ENCODE results near the gene DYRK4.

DYRK4 gene

DNA sequence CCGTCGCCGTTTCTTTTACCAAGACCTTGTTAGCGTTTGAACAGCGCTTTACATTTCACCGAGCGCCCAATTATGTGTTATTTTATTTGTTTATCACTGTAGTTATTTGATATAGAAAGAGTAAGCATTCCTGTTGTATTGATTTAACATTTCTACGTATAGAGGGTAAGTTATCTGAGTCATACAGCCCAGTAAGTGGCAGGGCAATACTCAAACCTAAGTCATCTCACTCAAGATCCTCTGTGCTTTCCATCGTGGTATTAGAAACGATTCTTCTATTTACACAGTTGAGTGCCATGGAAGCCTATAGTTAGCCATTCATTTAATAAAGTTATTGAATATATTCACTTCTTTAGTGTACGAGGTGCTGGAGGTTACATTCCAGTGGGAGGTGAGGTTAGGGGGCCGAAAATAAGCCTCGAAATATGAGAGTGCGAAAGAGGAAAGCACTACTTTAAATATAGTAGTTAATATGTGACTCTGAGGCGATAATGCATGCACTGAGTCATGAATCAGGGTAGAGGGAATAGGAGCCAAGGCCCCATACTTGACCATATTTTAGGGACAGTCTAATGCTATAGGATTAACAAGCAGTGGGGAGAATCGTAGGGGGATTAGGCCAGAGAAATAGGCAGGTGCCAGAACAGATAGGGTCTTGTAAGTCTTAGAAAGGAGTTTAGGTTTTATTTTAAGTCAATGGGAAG is 22.7 kb upstream of the DYRK4 start:
- H3K4me1 ChIP-seq (ENCODE audit: control insufficient read depth in 1 of 2, insufficient read depth in 2 of 2, low read length in 2 of 2), result peaks cover 18 to 21% of the 10 kb centered on the region in 2 donors
- H3K4me3 ChIP-seq (ENCODE audit: low read depth in 1 of 2, low read length in 2 of 2), result peak overlapping the region; percentile 86 to 99
- H3K9me3 ChIP-seq (ENCODE audit: control insufficient read depth in 1 of 2, low read length in 2 of 2), result no peaks in the 10 kb centered on the region
- no peaks in the 10 kb centered on the region for H3K27me3 ChIP-seq (ENCODE audit: control insufficient read depth in 1 of 2, insufficient read depth in 2 of 2, low read length in 2 of 2)
- no peak overlapping the region for H3K27ac ChIP-seq (ENCODE audit: low read depth, low read length)
- peak overlapping the region; percentile 61 to 65 for H3K9ac ChIP-seq (ENCODE audit: low read depth in 1 of 2, low read length in 2 of 2)
- peaks cover 0 to 6% of the 10 kb centered on the region in 2 donors for H3K36me3 ChIP-seq (ENCODE audit: control insufficient read depth in 1 of 2, insufficient read depth in 2 of 2, low read length in 2 of 2)

DNA sequence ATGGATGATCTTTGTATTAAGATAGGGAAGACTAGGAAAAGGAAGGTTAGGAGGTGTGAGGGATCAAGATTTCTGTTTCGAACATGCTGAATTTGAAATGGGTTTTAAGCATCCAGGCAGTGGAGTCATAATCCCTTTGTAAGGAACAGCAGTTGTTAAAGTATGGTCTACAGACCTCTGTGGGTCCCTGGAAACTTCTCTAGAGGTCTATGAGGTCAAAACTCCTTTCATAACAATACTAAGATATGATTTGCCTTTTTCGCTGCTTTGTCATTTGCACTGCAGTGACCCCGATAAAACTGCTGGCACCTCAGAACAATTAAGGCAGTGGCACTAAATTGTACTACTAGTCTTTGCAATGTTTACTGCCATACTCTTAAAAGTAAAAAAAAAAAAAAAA is 21.8 kb upstream of the DYRK4 start:
- H3K27ac ChIP-seq (ENCODE audit: low read depth, low read length), result no peak overlapping the region
- no peaks in the 10 kb centered on the region for H3K27me3 ChIP-seq (ENCODE audit: control insufficient read depth in 1 of 2, insufficient read depth in 2 of 2, low read length in 2 of 2)
- peaks cover 0 to 1% of the 10 kb centered on the region in 2 donors for H3K36me3 ChIP-seq (ENCODE audit: control insufficient read depth in 1 of 2, insufficient read depth in 2 of 2, low read length in 2 of 2)
- H3K9ac ChIP-seq (ENCODE audit: low read depth in 1 of 2, low read length in 2 of 2), result no peak overlapping the region
- peaks cover 18 to 21% of the 10 kb centered on the region in 2 donors for H3K4me1 ChIP-seq (ENCODE audit: control insufficient read depth in 1 of 2, insufficient read depth in 2 of 2, low read length in 2 of 2)
- no peaks in the 10 kb centered on the region for H3K9me3 ChIP-seq (ENCODE audit: control insufficient read depth in 1 of 2, low read length in 2 of 2)
- H3K4me3 ChIP-seq (ENCODE audit: low read depth in 1 of 2, low read length in 2 of 2), result no peak overlapping the region

DNA sequence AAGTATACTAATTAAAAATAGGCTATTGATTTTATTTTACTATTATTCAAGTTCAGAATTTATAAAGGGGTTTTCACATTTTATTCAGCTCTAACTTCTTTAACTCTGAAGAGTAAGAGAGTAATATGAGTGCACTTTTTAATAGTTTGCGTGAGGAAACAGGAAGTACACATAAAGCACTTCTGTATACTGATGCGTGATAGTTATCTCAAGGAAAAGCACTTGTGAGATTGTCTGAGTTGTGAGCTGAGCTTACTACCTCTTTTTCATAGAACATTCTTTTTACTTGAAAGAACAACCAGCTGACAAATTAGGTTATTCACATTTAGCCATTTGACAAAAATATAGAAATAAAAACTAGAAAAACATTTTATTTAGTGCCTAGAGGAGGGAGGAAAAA is 21.4 kb upstream of the DYRK4 start:
- no peak overlapping the region for H3K9ac ChIP-seq (ENCODE audit: low read depth in 1 of 2, low read length in 2 of 2)
- H3K9me3 ChIP-seq (ENCODE audit: control insufficient read depth in 1 of 2, low read length in 2 of 2), result no peaks in the 10 kb centered on the region
- H3K27ac ChIP-seq (ENCODE audit: low read depth, low read length), result no peak overlapping the region
- peaks cover 18 to 21% of the 10 kb centered on the region in 2 donors for H3K4me1 ChIP-seq (ENCODE audit: control insufficient read depth in 1 of 2, insufficient read depth in 2 of 2, low read length in 2 of 2)
- H3K4me3 ChIP-seq (ENCODE audit: low read depth in 1 of 2, low read length in 2 of 2), result no peak overlapping the region
- H3K36me3 ChIP-seq (ENCODE audit: control insufficient read depth in 1 of 2, insufficient read depth in 2 of 2, low read length in 2 of 2), result no peaks in the 10 kb centered on the region
- no peaks in the 10 kb centered on the region for H3K27me3 ChIP-seq (ENCODE audit: control insufficient read depth in 1 of 2, insufficient read depth in 2 of 2, low read length in 2 of 2)

DNA sequence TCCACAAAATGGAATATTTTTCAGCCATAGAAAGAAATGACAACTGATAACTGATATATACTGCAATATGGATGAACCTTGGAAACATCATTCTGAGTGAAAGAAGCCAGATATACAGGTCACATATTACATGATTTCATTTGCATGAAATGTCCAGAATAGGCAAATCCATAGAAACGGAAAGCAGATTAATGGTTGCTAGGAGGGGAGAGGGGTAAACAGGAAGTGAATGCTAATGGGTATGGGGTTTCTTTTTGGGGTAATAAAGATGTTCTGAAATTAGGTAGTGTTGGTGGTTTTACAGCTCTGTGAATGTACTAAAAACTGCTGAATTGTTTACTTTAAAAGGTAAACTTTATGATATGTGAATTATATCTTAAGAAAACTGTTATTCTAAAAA is 16.8 kb upstream of the DYRK4 start:
- no peaks in the 10 kb centered on the region for H3K9me3 ChIP-seq (ENCODE audit: control insufficient read depth in 1 of 2, low read length in 2 of 2)
- H3K9ac ChIP-seq (ENCODE audit: low read depth in 1 of 2, low read length in 2 of 2), result no peak overlapping the region
- H3K4me1 ChIP-seq (ENCODE audit: control insufficient read depth in 1 of 2, insufficient read depth in 2 of 2, low read length in 2 of 2), result no peaks in the 10 kb centered on the region
- H3K36me3 ChIP-seq (ENCODE audit: control insufficient read depth in 1 of 2, insufficient read depth in 2 of 2, low read length in 2 of 2), result no peaks in the 10 kb centered on the region
- H3K27me3 ChIP-seq (ENCODE audit: control insufficient read depth in 1 of 2, insufficient read depth in 2 of 2, low read length in 2 of 2), result no peaks in the 10 kb centered on the region
- no peak overlapping the region for H3K4me3 ChIP-seq (ENCODE audit: low read depth in 1 of 2, low read length in 2 of 2)
- H3K27ac ChIP-seq (ENCODE audit: low read depth, low read length), result no peak overlapping the region

DNA sequence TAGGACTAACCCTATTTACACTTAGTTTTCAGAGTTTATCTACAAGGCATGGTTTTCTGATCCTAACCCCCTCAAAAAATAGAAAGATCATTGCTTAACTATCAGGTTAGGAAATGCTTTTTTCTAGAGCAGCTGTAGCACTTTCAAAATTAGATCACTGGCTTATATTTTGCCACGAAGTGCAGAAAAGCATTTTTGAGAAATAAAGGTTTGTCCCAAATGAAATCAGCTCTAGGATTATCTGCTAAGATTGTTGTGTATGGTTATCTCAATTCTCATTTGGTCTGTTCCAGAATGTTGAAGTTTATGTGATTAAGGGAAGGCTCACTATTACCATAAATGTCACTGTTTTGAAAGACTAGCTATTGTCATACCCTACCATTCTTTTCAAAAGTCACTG is 9.8 kb upstream of the DYRK4 start:
- Histone ChIP-seq H3K4me1 (ENCODE audit: control insufficient read depth in 1 of 2, insufficient read depth in 2 of 2, low read length in 2 of 2) (no peaks in the 10 kb centered on the region), H3K27me3 (ENCODE audit: control insufficient read depth in 1 of 2, insufficient read depth in 2 of 2, low read length in 2 of 2) (no peaks in the 10 kb centered on the region), H3K9me3 (ENCODE audit: control insufficient read depth in 1 of 2, low read length in 2 of 2) (no peaks in the 10 kb centered on the region), H3K27ac (ENCODE audit: low read depth, low read length) (no peak overlapping the region), H3K36me3 (ENCODE audit: control insufficient read depth in 1 of 2, insufficient read depth in 2 of 2, low read length in 2 of 2) (no peaks in the 10 kb centered on the region), H3K9ac (ENCODE audit: low read depth in 1 of 2, low read length in 2 of 2) (no peak overlapping the region), H3K4me3 (ENCODE audit: low read depth in 1 of 2, low read length in 2 of 2) (no peak overlapping the region)

DNA sequence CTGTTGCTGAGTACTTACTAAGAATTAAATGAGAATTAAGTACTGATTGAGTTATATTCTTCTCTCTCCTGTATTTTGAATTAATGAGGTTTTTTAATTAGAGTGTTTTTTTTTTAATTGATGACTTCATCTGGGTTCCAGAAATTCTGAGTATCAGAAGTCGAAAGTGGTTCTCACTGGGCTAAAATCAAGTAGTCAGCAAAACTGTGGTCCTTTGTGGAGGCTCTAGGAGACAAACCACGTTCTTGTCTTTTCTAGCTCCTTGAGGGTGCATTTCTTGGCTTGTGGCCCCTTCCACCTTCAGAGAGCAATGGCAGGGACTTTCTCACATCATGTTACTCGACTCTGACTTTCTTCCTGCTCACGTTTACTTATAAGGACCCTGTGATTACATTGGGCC is 8.1 kb upstream of the DYRK4 start:
- Histone ChIP-seq H3K4me3 (ENCODE audit: low read depth in 1 of 2, low read length in 2 of 2) (no peak overlapping the region), H3K9ac (ENCODE audit: low read depth in 1 of 2, low read length in 2 of 2) (no peak overlapping the region), H3K27ac (ENCODE audit: low read depth, low read length) (no peak overlapping the region), H3K4me1 (ENCODE audit: control insufficient read depth in 1 of 2, insufficient read depth in 2 of 2, low read length in 2 of 2) (no peaks in the 10 kb centered on the region), H3K9me3 (ENCODE audit: control insufficient read depth in 1 of 2, low read length in 2 of 2) (no peaks in the 10 kb centered on the region), H3K36me3 (ENCODE audit: control insufficient read depth in 1 of 2, insufficient read depth in 2 of 2, low read length in 2 of 2) (no peaks in the 10 kb centered on the region), H3K27me3 (ENCODE audit: control insufficient read depth in 1 of 2, insufficient read depth in 2 of 2, low read length in 2 of 2) (no peaks in the 10 kb centered on the region)

DNA sequence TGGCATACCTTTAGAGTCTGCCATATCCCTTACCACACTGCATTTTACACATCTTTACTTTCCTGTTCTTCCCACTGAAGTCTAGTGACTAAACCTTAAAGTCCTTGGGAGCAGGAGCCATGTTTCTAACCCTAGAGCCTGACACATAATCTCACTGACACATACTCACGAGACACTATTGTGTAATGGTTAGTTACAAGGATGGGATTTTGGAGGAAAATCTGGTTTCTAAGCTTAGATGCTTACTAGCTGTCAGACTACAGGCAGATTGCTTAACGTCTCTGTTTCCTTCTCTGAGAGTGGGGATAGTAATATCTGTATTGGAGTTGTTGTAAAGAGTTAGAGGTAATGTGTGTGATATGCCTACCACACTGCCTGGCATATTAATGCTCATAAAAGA is 6.2 kb upstream of the DYRK4 start:
- H3K27me3 ChIP-seq (ENCODE audit: control insufficient read depth in 1 of 2, insufficient read depth in 2 of 2, low read length in 2 of 2), result no peaks in the 10 kb centered on the region
- no peak overlapping the region for H3K27ac ChIP-seq (ENCODE audit: low read depth, low read length)
- no peak overlapping the region for H3K4me3 ChIP-seq (ENCODE audit: low read depth in 1 of 2, low read length in 2 of 2)
- no peaks in the 10 kb centered on the region for H3K9me3 ChIP-seq (ENCODE audit: control insufficient read depth in 1 of 2, low read length in 2 of 2)
- no peaks in the 10 kb centered on the region for H3K36me3 ChIP-seq (ENCODE audit: control insufficient read depth in 1 of 2, insufficient read depth in 2 of 2, low read length in 2 of 2)
- H3K9ac ChIP-seq (ENCODE audit: low read depth in 1 of 2, low read length in 2 of 2), result no peak overlapping the region
- H3K4me1 ChIP-seq (ENCODE audit: control insufficient read depth in 1 of 2, insufficient read depth in 2 of 2, low read length in 2 of 2), result no peaks in the 10 kb centered on the region

DNA sequence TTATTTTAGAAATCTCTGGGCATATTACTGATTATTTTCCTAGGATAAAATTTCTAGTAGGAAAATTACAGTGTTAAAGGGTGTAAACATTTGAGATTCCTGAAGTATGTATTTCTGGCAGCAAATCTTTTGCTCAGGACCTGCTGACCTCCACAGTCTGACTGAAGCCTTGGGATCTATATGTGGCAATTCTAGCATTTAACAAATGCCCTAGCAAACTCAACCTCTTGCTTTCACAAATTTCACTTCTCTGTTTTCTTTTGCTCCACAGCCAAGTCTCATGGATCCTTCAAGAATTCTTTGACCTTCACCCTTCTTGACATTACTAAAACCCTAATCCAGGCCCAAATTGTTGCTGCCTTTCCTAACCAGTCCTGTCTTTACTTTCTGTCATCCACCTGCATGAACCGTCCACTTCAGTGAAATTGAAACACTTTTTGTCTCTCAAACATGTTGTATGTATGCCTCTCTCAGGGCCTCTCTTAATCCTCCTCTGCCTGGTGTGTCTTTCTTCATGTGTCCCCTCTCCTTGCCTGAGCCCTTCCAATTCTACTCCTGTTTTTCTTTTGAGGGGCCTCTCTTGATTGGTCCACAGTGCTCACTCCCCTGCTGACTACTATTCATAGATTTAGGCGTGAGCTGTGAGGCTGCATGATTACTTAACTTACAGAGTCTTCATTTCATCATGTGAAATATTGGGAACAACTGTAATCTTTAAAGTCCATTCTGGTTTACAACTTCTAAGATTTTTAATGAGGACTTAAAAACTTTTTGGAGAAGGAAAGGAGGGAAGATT is 5.1 kb upstream of the DYRK4 start:
- no peaks in the 10 kb centered on the region for H3K27me3 ChIP-seq (ENCODE audit: control insufficient read depth in 1 of 2, insufficient read depth in 2 of 2, low read length in 2 of 2)
- H3K9me3 ChIP-seq (ENCODE audit: control insufficient read depth in 1 of 2, low read length in 2 of 2), result no peaks in the 10 kb centered on the region
- H3K9ac ChIP-seq (ENCODE audit: low read depth in 1 of 2, low read length in 2 of 2), result no peak overlapping the region
- H3K4me1 ChIP-seq (ENCODE audit: control insufficient read depth in 1 of 2, insufficient read depth in 2 of 2, low read length in 2 of 2), result peaks cover 4% of the 10 kb centered on the region in 2 donors
- no peak overlapping the region for H3K4me3 ChIP-seq (ENCODE audit: low read depth in 1 of 2, low read length in 2 of 2)
- H3K27ac ChIP-seq (ENCODE audit: low read depth, low read length), result no peak overlapping the region
- no peaks in the 10 kb centered on the region for H3K36me3 ChIP-seq (ENCODE audit: control insufficient read depth in 1 of 2, insufficient read depth in 2 of 2, low read length in 2 of 2)

DNA sequence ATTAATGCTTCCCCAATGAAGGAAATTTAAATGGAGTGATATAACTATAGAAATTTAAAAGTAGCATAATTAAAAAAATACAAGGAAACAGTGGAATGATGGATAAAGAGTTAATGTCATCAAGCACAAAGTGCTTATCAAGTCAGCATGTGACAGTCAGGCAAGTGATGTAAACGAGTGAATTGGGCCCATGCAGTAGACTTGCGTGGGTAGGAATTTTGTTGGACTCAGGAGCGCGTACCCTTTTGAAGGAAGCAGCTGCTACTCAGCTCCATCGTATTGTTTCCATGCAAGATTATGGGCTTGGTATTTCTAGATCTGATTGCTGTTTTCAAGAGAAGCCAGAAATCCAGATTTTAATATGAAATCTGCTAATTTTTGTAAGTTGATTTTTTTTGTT is 4.4 kb upstream of the DYRK4 start:
- Histone ChIP-seq H3K4me1 (ENCODE audit: control insufficient read depth in 1 of 2, insufficient read depth in 2 of 2, low read length in 2 of 2) (peaks cover 7 to 10% of the 10 kb centered on the region in 2 donors), H3K27me3 (ENCODE audit: control insufficient read depth in 1 of 2, insufficient read depth in 2 of 2, low read length in 2 of 2) (no peaks in the 10 kb centered on the region), H3K36me3 (ENCODE audit: control insufficient read depth in 1 of 2, insufficient read depth in 2 of 2, low read length in 2 of 2) (no peaks in the 10 kb centered on the region), H3K9ac (ENCODE audit: low read depth in 1 of 2, low read length in 2 of 2) (no peak overlapping the region), H3K9me3 (ENCODE audit: control insufficient read depth in 1 of 2, low read length in 2 of 2) (no peaks in the 10 kb centered on the region), H3K27ac (ENCODE audit: low read depth, low read length) (no peak overlapping the region), H3K4me3 (ENCODE audit: low read depth in 1 of 2, low read length in 2 of 2) (no peak overlapping the region)

DNA sequence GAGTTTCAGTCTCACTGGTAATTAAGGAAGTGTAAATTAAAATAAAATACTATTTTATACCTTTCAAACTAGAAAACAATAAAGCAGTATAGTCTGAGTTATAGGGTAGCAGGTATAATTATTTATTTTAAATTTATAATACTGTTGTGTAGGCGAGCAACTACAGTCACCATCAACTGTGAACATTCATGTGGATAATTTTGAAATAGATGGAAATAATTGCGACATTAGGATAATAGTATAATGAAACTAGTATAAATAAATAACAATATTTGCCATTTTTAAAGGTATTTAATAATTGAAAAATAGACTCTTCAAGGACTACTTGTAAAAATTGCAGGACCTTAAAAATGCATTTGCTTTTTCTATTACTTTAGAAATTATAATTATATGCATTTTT is 3.8 kb upstream of the DYRK4 start:
- Histone ChIP-seq H3K36me3 (ENCODE audit: control insufficient read depth in 1 of 2, insufficient read depth in 2 of 2, low read length in 2 of 2) (no peaks in the 10 kb centered on the region), H3K27ac (ENCODE audit: low read depth, low read length) (no peak overlapping the region), H3K27me3 (ENCODE audit: control insufficient read depth in 1 of 2, insufficient read depth in 2 of 2, low read length in 2 of 2) (no peaks in the 10 kb centered on the region), H3K4me3 (ENCODE audit: low read depth in 1 of 2, low read length in 2 of 2) (no peak overlapping the region), H3K4me1 (ENCODE audit: control insufficient read depth in 1 of 2, insufficient read depth in 2 of 2, low read length in 2 of 2) (peaks cover 7 to 11% of the 10 kb centered on the region in 2 donors), H3K9me3 (ENCODE audit: control insufficient read depth in 1 of 2, low read length in 2 of 2) (no peaks in the 10 kb centered on the region), H3K9ac (ENCODE audit: low read depth in 1 of 2, low read length in 2 of 2) (no peak overlapping the region)
